HepG2 (cell line): Measurements from ENCODE around the gene STAT6. TPM values are rescaled to one million over a fixed set of nuclear protein-coding genes. Genes with fewer than 3 reads are reported as not detected.

Experiments used
- ATAC-seq: fragments of 200-7000 bp; cut with Tn5 transposase; 3 replicates; pipeline ENCODE4 v1.9.1; 2020; ENCODE audit warnings: mild to moderate bottlenecking, moderate library complexity
- BruUV-seq: library from RNA; stranded (reverse); fragments of 400-500 nt; replicated peaks from 2 replicates; lab custom pipeline; 2021; lab: Mats Ljungman, UMichigan
- CTCF ChIA-PET: fragments of 300-600 bp; formaldehyde crosslinking; extraction: SDS; loops from one replicate; lab custom pipeline; 2021; ENCODE audit warnings: low total read pairs, inconsistent platforms, low intra/inter-chr PET ratio; lab: Yijun Ruan, JAX
- POLR2A ChIA-PET: fragments of 350-600 bp; sonication (Branson Sonifier 250); formaldehyde crosslinking; loops from one replicate; lab custom pipeline; 2020; ENCODE audit warnings: antibody characterized with exemption, inconsistent platforms; lab: Yijun Ruan, JAX
- DNase-seq: peaks from one replicate; pipeline ENCODE4 v3.0.0-alpha.2; 2015; ENCODE audit warnings: low spot score
- FAIRE-seq: peaks from 3 replicates; lab custom pipeline; 2011; peaks lifted over from hg19 to GRCh38; lab: Jason Lieb, UNC
- H2AFZ ChIP-seq: one replicate; pipeline ENCODE4 v1.6.1; 2011; ENCODE audit warnings: low read length, inconsistent platforms
- H3K27ac ChIP-seq: fragments of 300-600 bp; 3 replicates; pipeline ENCODE4 v1.8.0; 2011; ENCODE audit warnings: mixed run types, mild to moderate bottlenecking, mixed read lengths, low read length, inconsistent platforms; ENCODE audit not compliant: insufficient read depth; ENCODE audit errors: extremely low read length
- H3K27me3 ChIP-seq, 2 experiments: fragments of 200-600 bp in 1 of 2; 2 replicates in 1 of 2; 3 replicates in 1 of 2; pipeline versions ENCODE4 v1.6.0 to v1.8.0; 2011; ENCODE audit warnings: low read length in 2 of 2, mild to moderate bottlenecking in 2 of 2, moderate library complexity in 2 of 2, inconsistent platforms in 1 of 2; ENCODE audit not compliant: insufficient read depth in 2 of 2, control insufficient read depth in 1 of 2
- H3K36me3 ChIP-seq, 2 experiments: fragments of 200-600 bp in 1 of 2; replicated peaks in 1 of 2; 2 replicates in 1 of 2; 3 replicates in 1 of 2; pipeline versions ENCODE4 v1.5.1 to v1.8.0; 2011; ENCODE audit warnings: low read length in 2 of 2, inconsistent platforms in 1 of 2; ENCODE audit not compliant: insufficient read depth in 2 of 2, control insufficient read depth in 1 of 2
- H3K4me1 ChIP-seq: 2 replicates; pipeline ENCODE4 v1.5.1; 2012; ENCODE audit warnings: low read length, inconsistent platforms; ENCODE audit not compliant: insufficient read depth
- H3K4me2 ChIP-seq: 2 replicates; pipeline ENCODE4 v1.6.0; 2011; ENCODE audit warnings: low read depth, low read length, inconsistent platforms
- H3K4me3 ChIP-seq, 3 experiments: fragments of 200-600 bp in 1 of 3; sonication (generic), shearing (Covaris generic) in 1 of 3; replicated peaks in 1 of 3; 2 replicates each; pipeline ENCODE4 v1.5.1; 2011 to 2016; ENCODE audit warnings: low read length in 3 of 3, inconsistent platforms in 2 of 3, low read depth in 2 of 3, mild to moderate bottlenecking in 2 of 3, control low read depth in 1 of 3, mixed read lengths in 1 of 3; ENCODE audit not compliant: insufficient read depth in 1 of 3
- H3K79me2 ChIP-seq: one replicate; pipeline ENCODE4 v1.6.1; 2011; ENCODE audit warnings: low read length, inconsistent platforms; ENCODE audit not compliant: insufficient read depth
- H3K9ac ChIP-seq: 2 replicates; pipeline ENCODE4 v1.6.0; 2011; ENCODE audit warnings: mild to moderate bottlenecking, low read depth, low read length, inconsistent platforms; ENCODE audit not compliant: insufficient read depth
- H3K9me3 ChIP-seq: 2 replicates; pipeline ENCODE4 v1.5.1; 2012; ENCODE audit warnings: mild to moderate bottlenecking, low read length
- H4K20me1 ChIP-seq: 2 replicates; pipeline ENCODE4 v1.6.0; 2011; ENCODE audit warnings: inconsistent platforms, mild to moderate bottlenecking, low read length, moderate library complexity; ENCODE audit not compliant: insufficient read depth
- FOXC1 ChIP-seq: sonication (generic); formaldehyde crosslinking; IDR thresholded peaks from 2 replicates; pipeline ENCODE4 v1.8.0; 2022; ENCODE audit warnings: mild to moderate bottlenecking, missing genetic modification reagents, borderline replicate concordance
- JUN ChIP-seq: sonication (generic); formaldehyde crosslinking; IDR thresholded peaks from 2 replicates; pipeline ENCODE4 v1.4.0; 2020; ENCODE audit warnings: mild to moderate bottlenecking, missing genetic modification reagents
- MBNL3 ChIP-seq: fragments of 250-450 bp; sonication (Bioruptor Pico); conservative IDR thresholded peaks from 2 replicates; pipeline ENCODE4 v1.8.0; 2022; ENCODE audit warnings: mild to moderate bottlenecking, inconsistent platforms
- PLRG1 ChIP-seq: fragments of 450-650 bp; conservative IDR thresholded peaks from 2 replicates; pipeline ENCODE4 v1.6.1; 2016
- SMAD3 ChIP-seq: sonication (generic); formaldehyde crosslinking; IDR thresholded peaks from 2 replicates; pipeline ENCODE4 v1.4.0; 2020; ENCODE audit warnings: missing genetic modification reagents
- SP140L ChIP-seq: sonication (generic); formaldehyde crosslinking; IDR thresholded peaks from 2 replicates; pipeline ENCODE4 v1.4.0; 2020; ENCODE audit warnings: missing genetic modification reagents, borderline replicate concordance
- TAF15 ChIP-seq: fragments of 200-400 bp; formaldehyde crosslinking; IDR thresholded peaks from one replicate; pipeline ENCODE4 v1.6.1; 2018; ENCODE audit warnings: mild to moderate bottlenecking, low read depth, low read length; ENCODE audit not compliant: poor library complexity, severe bottlenecking
- ZFP62 ChIP-seq: sonication (generic); formaldehyde crosslinking; IDR thresholded peaks from 2 replicates; pipeline ENCODE4 v1.4.0; 2020; ENCODE audit warnings: missing genetic modification reagents
- ZNF282 ChIP-seq: fragments of 450-650 bp; IDR thresholded peaks from 2 replicates; pipeline ENCODE4 v1.6.1; 2018; ENCODE audit not compliant: partially characterized antibody
- ZNF577 ChIP-seq: sonication (generic); formaldehyde crosslinking; IDR thresholded peaks from 2 replicates; pipeline ENCODE4 v1.4.0; 2020; ENCODE audit warnings: mild to moderate bottlenecking, low read depth, missing genetic modification reagents, borderline replicate concordance
- ZSCAN20 ChIP-seq: sonication (generic); formaldehyde crosslinking; IDR thresholded peaks from 2 replicates; pipeline ENCODE4 v1.4.0; 2020; ENCODE audit warnings: missing genetic modification reagents, mild to moderate bottlenecking, borderline replicate concordance
- ZSCAN9 ChIP-seq: IDR thresholded peaks from 2 replicates; pipeline ENCODE4 v1.6.1; 2016; ENCODE audit warnings: borderline replicate concordance
- WGBS: methylation state at CpG from one replicate; pipeline ENCODE4 v1.1.6; 2017; ENCODE audit warnings: low lambda C conversion rate; 5-methylcytosine and 5-hydroxymethylcytosine counted together
- in situ Hi-C: cut with HindIII; loops from 2 replicates; pipeline ENCODE4 v1.10.0; 2017; ENCODE audit warnings: low pct_unique_long_range_greater_than_20kb; ENCODE audit not compliant: extremely low pct_ligation_motif_present
- intact Hi-C: fragments of 100-400 bp; cut with micrococcal nuclease; formaldehyde crosslinking; loops from one replicate; pipeline ENCODE4 v1.10.0; 2022; ENCODE audit not compliant: unreplicated experiment
- polyA plus RNA-seq, 8 experiments: library from polyadenylated mRNA; depleted of rRNA in 3 of 8; stranded (reverse) in 7 of 8; unstranded in 1 of 8; fragments of >200 nt; fragmentation: Illumina TruSeq in 4 of 8; extraction: Trizol in 4 of 8; gene quantifications; 2 replicates each; pipeline versions ENCODE4 v1.2.1 to v1.2.3, GENCODE V29; 2011 to 2016; ENCODE audit warnings: low read depth in 4 of 8, missing spikeins in 1 of 8, mixed read lengths in 1 of 8; ENCODE audit not compliant: insufficient read depth in 1 of 8
- total RNA-seq, 5 experiments: library from RNA; depleted of rRNA; stranded (reverse); fragments of >200 nt; fragmentation: Illumina TruSeq; extraction: Trizol; gene quantifications; 2 replicates each; pipeline ENCODE4 v1.2.3, GENCODE V29; 2016; ENCODE audit warnings: low read depth in 1 of 5
- TF ChIP-seq, protein P1 (sequence below): IDR thresholded peaks from 2 replicates; pipeline ENCODE4 v1.6.1; 2012; ENCODE audit warnings: low read length, improper control_type of control experiment
- TF ChIP-seq, protein P2 (sequence below): sonication (generic); formaldehyde crosslinking; IDR thresholded peaks from 2 replicates; pipeline ENCODE4 v1.8.0; 2022; ENCODE audit warnings: mild to moderate bottlenecking, missing genetic modification reagents, borderline replicate concordance
- TF ChIP-seq, protein P3 (sequence below): sonication (generic); formaldehyde crosslinking; IDR thresholded peaks from 2 replicates; pipeline ENCODE4 v1.4.0; 2020; ENCODE audit warnings: missing genetic modification reagents; ENCODE audit errors: not compliant biosample characterization
- TF ChIP-seq, protein P4 (sequence below): sonication (generic); formaldehyde crosslinking; IDR thresholded peaks from 2 replicates; pipeline ENCODE4 v1.4.0; 2020; ENCODE audit warnings: missing genetic modification reagents

The STAT6 gene
- total and polyA plus RNA-seq, 2 of the 13 experiments (the other 11 are each of a cell fraction or from before 2014, with no cell fraction given) = 28.0 to 62.2 TPM

DNA sequence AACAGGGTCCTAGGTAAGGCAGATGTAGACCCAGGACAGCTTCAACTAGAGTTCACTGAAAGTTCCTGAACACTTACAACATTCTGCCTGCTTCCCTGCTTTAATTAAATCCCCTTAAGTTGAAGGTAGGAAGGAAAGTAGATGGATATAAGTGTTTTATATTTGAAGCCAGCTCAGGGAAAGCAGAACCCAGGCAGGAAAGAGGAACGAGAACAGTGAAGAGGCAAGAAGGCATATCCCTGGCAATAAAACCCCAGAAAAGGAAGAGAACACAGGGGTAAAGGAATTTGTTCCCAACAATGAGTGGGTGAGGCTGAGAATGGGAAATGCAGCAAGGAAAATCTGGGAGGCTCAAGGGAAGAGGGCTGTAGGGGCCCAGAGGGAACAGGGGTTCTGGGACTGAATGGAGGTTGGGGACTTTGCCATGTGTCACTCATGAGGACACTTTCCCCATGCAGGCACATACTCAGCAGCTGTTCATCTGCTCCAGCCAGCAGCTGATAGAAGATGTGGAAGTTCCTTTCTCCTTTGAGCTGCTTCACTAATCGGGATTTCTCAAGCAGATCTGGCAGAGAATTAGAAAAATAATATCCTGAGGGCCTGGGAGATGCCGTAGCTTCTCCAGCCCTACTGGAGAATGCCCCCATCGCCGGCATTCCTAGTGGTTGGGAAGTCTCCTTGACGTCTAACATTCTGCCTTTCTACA lies 64.9 kb downstream of the STAT6 start:
- Histone ChIP-seq H3K4me3 (no peak overlapping the region), H4K20me1 (no peaks in the 10 kb centered on the region), H3K4me2 (no peak overlapping the region), H3K4me1 (peaks cover 34% of the 10 kb centered on the region), H3K27me3 (no peaks in the 10 kb centered on the region), H3K79me2 (no peaks in the 10 kb centered on the region), H3K27ac (no peak overlapping the region), H3K36me3 (no peaks in the 10 kb centered on the region), H3K9ac (no peak overlapping the region), H2AFZ (no peak overlapping the region), H3K9me3 (no peaks in the 10 kb centered on the region)
- TF ChIP-seq, protein P1, sequence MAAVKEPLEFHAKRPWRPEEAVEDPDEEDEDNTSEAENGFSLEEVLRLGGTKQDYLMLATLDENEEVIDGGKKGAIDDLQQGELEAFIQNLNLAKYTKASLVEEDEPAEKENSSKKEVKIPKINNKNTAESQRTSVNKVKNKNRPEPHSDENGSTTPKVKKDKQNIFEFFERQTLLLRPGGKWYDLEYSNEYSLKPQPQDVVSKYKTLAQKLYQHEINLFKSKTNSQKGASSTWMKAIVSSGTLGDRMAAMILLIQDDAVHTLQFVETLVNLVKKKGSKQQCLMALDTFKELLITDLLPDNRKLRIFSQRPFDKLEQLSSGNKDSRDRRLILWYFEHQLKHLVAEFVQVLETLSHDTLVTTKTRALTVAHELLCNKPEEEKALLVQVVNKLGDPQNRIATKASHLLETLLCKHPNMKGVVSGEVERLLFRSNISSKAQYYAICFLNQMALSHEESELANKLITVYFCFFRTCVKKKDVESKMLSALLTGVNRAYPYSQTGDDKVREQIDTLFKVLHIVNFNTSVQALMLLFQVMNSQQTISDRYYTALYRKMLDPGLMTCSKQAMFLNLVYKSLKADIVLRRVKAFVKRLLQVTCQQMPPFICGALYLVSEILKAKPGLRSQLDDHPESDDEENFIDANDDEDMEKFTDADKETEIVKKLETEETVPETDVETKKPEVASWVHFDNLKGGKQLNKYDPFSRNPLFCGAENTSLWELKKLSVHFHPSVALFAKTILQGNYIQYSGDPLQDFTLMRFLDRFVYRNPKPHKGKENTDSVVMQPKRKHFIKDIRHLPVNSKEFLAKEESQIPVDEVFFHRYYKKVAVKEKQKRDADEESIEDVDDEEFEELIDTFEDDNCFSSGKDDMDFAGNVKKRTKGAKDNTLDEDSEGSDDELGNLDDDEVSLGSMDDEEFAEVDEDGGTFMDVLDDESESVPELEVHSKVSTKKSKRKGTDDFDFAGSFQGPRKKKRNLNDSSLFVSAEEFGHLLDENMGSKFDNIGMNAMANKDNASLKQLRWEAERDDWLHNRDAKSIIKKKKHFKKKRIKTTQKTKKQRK = no peak
- TF ChIP-seq, protein P2, sequence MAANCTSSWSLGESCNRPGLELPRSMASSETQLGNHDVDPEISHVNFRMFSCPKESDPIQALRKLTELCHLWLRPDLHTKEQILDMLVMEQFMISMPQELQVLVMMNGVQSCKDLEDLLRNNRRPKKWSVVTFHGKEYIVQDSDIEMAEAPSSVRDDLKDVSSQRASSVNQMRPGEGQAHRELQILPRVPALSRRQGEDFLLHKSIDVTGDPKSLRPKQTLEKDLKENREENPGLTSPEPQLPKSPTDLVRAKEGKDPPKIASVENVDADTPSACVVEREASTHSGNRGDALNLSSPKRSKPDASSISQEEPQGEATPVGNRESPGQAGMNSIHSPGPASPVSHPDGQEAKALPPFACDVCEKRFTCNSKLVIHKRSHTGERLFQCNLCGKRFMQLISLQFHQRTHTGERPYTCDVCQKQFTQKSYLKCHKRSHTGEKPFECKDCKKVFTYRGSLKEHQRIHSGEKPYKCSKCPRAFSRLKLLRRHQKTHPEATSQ (CRISPR knock-in tag) = no peak
- TF ChIP-seq SP140L (CRISPR knock-in tag) = no peak
- no peak for TF ChIP-seq TAF15
- TF ChIP-seq ZNF282 = no peak
- no peak for TF ChIP-seq FOXC1 (CRISPR knock-in tag)
- TF ChIP-seq ZSCAN9 (CRISPR knock-in tag) = no peak
- no peak for TF ChIP-seq JUN (CRISPR knock-in tag)
- no peak for TF ChIP-seq ZFP62 (CRISPR knock-in tag)
- TF ChIP-seq, protein P3, sequence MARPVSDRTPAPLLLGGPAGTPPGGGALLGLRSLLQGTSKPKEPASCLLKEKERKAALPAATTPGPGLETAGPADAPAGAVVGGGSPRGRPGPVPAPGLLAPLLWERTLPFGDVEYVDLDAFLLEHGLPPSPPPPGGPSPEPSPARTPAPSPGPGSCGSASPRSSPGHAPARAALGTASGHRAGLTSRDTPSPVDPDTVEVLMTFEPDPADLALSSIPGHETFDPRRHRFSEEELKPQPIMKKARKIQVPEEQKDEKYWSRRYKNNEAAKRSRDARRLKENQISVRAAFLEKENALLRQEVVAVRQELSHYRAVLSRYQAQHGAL (CRISPR knock-in tag) = no peak
- TF ChIP-seq ZNF577 = no peak
- TF ChIP-seq, protein P4, sequence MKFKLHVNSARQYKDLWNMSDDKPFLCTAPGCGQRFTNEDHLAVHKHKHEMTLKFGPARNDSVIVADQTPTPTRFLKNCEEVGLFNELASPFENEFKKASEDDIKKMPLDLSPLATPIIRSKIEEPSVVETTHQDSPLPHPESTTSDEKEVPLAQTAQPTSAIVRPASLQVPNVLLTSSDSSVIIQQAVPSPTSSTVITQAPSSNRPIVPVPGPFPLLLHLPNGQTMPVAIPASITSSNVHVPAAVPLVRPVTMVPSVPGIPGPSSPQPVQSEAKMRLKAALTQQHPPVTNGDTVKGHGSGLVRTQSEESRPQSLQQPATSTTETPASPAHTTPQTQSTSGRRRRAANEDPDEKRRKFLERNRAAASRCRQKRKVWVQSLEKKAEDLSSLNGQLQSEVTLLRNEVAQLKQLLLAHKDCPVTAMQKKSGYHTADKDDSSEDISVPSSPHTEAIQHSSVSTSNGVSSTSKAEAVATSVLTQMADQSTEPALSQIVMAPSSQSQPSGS (CRISPR knock-in tag) = no peak
- TF ChIP-seq SMAD3 (CRISPR knock-in tag) = no peak
- TF ChIP-seq MBNL3 (CRISPR knock-in tag) = no peak
- no peak for TF ChIP-seq PLRG1
- no peak for TF ChIP-seq ZSCAN20 (CRISPR knock-in tag)
- FAIRE-seq (no peak), ATAC-seq (no peak), DNase-seq (no peak)
- CTCF ChIA-PET = no interaction called here
- POLR2A ChIA-PET = no interaction called here
- intact Hi-C loops (no loop called here), in situ Hi-C loops (no loop called here)
- BruUV-seq = no TSS peak
- 84% methylated on average over 6 of the region's 6 CpGs for WGBS
